ENCODE data around the gene MMP23B.
"Not testable (repeated sequence)": the region's sequence is repeated elsewhere in the genome, so short reads cannot be mapped to it uniquely, and the experiment has no call there.

GRCh38 chr1:1674806-1675205, 42.8 kb downstream of the MMP23B start:
- TF ChIP-seq, protein P1, sequence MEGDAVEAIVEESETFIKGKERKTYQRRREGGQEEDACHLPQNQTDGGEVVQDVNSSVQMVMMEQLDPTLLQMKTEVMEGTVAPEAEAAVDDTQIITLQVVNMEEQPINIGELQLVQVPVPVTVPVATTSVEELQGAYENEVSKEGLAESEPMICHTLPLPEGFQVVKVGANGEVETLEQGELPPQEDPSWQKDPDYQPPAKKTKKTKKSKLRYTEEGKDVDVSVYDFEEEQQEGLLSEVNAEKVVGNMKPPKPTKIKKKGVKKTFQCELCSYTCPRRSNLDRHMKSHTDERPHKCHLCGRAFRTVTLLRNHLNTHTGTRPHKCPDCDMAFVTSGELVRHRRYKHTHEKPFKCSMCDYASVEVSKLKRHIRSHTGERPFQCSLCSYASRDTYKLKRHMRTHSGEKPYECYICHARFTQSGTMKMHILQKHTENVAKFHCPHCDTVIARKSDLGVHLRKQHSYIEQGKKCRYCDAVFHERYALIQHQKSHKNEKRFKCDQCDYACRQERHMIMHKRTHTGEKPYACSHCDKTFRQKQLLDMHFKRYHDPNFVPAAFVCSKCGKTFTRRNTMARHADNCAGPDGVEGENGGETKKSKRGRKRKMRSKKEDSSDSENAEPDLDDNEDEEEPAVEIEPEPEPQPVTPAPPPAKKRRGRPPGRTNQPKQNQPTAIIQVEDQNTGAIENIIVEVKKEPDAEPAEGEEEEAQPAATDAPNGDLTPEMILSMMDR (IDR thresholded peaks at IDR 0.05; ENCODE audit: borderline replicate concordance, extremely low read depth, low read length, poor library complexity, severe bottlenecking): not testable (repeated sequence)
- TF ChIP-seq EZH2 (IDR thresholded peaks at IDR 0.05; ENCODE audit: borderline replicate concordance, low read depth, low read length, severe bottlenecking): not testable (repeated sequence)
